Measurements from ENCODE around the gene MEIS1.

Gene MEIS1

DNA sequence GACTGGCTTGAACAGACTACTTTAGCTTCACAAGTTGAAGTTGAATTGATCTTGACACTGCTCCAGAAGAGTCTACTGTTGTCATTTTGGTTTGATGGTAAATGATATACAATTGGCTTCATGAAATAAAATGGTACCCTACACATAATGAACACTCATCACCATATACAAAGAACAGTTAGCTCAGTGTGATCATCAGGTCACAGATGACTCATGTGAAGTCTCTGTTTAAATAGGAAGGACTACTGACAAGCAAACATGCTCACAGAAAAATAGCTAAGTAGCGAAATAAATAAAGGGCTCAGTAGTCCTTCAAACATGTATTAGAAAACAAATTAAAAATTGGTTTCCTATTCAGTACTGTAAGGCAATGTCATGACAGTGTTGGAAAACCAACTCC is 96.2 kb downstream of the MEIS1 start:
- TF ChIP-seq TAF1 (IDR thresholded peaks at IDR 0.05; ENCODE audit: borderline replicate concordance, insufficient read depth, low read length) = no peak
- TF ChIP-seq SIN3A (IDR thresholded peaks at IDR 0.05; ENCODE audit: borderline replicate concordance, insufficient read depth, low read length) = no peak
- no peak for TF ChIP-seq FOXP2 (optimal IDR thresholded peaks at IDR 0.05; ENCODE audit: borderline replicate concordance, extremely low read depth, extremely low read length, insufficient read depth)
- TF ChIP-seq, protein P1, sequence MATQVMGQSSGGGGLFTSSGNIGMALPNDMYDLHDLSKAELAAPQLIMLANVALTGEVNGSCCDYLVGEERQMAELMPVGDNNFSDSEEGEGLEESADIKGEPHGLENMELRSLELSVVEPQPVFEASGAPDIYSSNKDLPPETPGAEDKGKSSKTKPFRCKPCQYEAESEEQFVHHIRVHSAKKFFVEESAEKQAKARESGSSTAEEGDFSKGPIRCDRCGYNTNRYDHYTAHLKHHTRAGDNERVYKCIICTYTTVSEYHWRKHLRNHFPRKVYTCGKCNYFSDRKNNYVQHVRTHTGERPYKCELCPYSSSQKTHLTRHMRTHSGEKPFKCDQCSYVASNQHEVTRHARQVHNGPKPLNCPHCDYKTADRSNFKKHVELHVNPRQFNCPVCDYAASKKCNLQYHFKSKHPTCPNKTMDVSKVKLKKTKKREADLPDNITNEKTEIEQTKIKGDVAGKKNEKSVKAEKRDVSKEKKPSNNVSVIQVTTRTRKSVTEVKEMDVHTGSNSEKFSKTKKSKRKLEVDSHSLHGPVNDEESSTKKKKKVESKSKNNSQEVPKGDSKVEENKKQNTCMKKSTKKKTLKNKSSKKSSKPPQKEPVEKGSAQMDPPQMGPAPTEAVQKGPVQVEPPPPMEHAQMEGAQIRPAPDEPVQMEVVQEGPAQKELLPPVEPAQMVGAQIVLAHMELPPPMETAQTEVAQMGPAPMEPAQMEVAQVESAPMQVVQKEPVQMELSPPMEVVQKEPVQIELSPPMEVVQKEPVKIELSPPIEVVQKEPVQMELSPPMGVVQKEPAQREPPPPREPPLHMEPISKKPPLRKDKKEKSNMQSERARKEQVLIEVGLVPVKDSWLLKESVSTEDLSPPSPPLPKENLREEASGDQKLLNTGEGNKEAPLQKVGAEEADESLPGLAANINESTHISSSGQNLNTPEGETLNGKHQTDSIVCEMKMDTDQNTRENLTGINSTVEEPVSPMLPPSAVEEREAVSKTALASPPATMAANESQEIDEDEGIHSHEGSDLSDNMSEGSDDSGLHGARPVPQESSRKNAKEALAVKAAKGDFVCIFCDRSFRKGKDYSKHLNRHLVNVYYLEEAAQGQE (IDR thresholded peaks at IDR 0.05; ENCODE audit: insufficient read depth in 1 of 2, low read depth in 2 of 2, low read length in 2 of 2) = no peak
- TF ChIP-seq POLR2AphosphoS5 (IDR thresholded peaks at IDR 0.05; ENCODE audit: low read depth, low read length) = no peak

DNA sequence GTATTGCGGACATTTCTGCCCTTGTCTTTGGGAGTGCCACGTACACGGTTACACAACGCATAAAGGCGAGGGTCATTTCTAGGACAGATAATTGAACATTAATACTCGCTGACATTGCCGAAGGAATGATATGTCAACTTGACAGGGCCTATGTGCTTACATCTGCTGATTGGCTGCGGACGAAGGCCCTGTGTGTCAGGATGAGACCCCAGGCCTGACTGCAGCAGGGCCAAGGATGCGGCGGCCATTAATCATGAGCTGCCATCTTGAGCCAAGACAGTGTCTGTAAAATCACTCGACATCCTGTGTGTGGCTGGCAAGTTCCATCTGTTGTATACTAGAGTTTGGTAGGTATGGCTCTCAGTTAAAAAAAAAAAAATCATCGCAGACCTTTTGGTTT is 96.6 kb downstream of the MEIS1 start:
- TF ChIP-seq FOXP2 (optimal IDR thresholded peaks at IDR 0.05; ENCODE audit: borderline replicate concordance, extremely low read depth, extremely low read length, insufficient read depth) (no peak), TAF1 (IDR thresholded peaks at IDR 0.05; ENCODE audit: borderline replicate concordance, insufficient read depth, low read length) (no peak), POLR2AphosphoS5 (IDR thresholded peaks at IDR 0.05; ENCODE audit: low read depth, low read length) (no peak), SIN3A (IDR thresholded peaks at IDR 0.05; ENCODE audit: borderline replicate concordance, insufficient read depth, low read length) (no peak)
- TF ChIP-seq, protein P1 (IDR thresholded peaks at IDR 0.05; ENCODE audit: insufficient read depth in 1 of 2, low read depth in 2 of 2, low read length in 2 of 2) = no peak

GRCh38 chr2:66532972-66533868 is 98.3 kb downstream of the MEIS1 start:
- TF ChIP-seq, protein P1 (IDR thresholded peaks at IDR 0.05; ENCODE audit: insufficient read depth in 1 of 2, low read depth in 2 of 2, low read length in 2 of 2) = no peak
- TF ChIP-seq TAF1 (IDR thresholded peaks at IDR 0.05; ENCODE audit: borderline replicate concordance, insufficient read depth, low read length) = no peak
- no peak for TF ChIP-seq FOXP2 (optimal IDR thresholded peaks at IDR 0.05; ENCODE audit: borderline replicate concordance, extremely low read depth, extremely low read length, insufficient read depth)
- TF ChIP-seq POLR2AphosphoS5 (IDR thresholded peaks at IDR 0.05; ENCODE audit: low read depth, low read length) = no peak
- TF ChIP-seq SIN3A (IDR thresholded peaks at IDR 0.05; ENCODE audit: borderline replicate concordance, insufficient read depth, low read length) = no peak

DNA sequence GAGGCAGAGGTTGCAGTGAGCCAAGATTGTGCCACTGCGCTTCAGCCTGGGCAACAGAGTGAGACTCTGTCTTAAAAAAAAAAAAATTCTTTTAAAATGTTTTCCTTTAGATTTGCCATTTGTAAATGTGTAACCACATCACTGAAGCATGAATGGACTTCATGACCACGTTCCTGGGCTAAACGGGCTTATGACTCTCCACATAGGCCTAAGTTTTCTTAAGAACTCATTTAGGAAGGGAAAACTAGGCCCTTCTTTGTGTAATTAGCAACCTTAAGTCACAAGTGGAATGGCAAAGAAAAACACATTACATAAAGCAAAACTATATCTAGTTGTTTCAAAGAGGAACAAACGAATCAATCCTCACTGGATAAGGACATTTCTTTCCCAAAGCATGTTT is 99.5 kb downstream of the MEIS1 start:
- TF ChIP-seq SIN3A (IDR thresholded peaks at IDR 0.05; ENCODE audit: borderline replicate concordance, insufficient read depth, low read length) = no peak
- no peak for TF ChIP-seq TAF1 (IDR thresholded peaks at IDR 0.05; ENCODE audit: borderline replicate concordance, insufficient read depth, low read length)
- TF ChIP-seq FOXP2 (optimal IDR thresholded peaks at IDR 0.05; ENCODE audit: borderline replicate concordance, extremely low read depth, extremely low read length, insufficient read depth) = no peak
- no peak for TF ChIP-seq POLR2AphosphoS5 (IDR thresholded peaks at IDR 0.05; ENCODE audit: low read depth, low read length)
- TF ChIP-seq, protein P1 (IDR thresholded peaks at IDR 0.05; ENCODE audit: insufficient read depth in 1 of 2, low read depth in 2 of 2, low read length in 2 of 2) = no peak

All from PFSK-1 (cell line).